KMS-11 (cell line): ENCODE measurements around the gene SETD7.

Experiments
- H2AFZ ChIP-seq: fragments of 200-600 bp; sonication (generic); 2 replicates; pipeline ENCODE4 v1.6.1; 2016; ENCODE audit warnings: antibody characterized with exemption, mixed run types, low read depth
- H3K27ac ChIP-seq: fragments of 200-600 bp; sonication (generic); 2 replicates; pipeline ENCODE4 v1.6.1; 2016; ENCODE audit warnings: mild to moderate bottlenecking, mixed run types
- H3K27me3 ChIP-seq: fragments of 200-600 bp; sonication (generic); 2 replicates; pipeline ENCODE4 v1.6.1; 2017; ENCODE audit warnings: mild to moderate bottlenecking, low read depth, mixed run types, moderate library complexity; ENCODE audit not compliant: insufficient read depth
- H3K36me3 ChIP-seq: fragments of 200-600 bp; sonication (generic); 2 replicates; pipeline ENCODE4 v1.6.1; 2017; ENCODE audit warnings: mild to moderate bottlenecking, mixed run types; ENCODE audit not compliant: insufficient read depth
- H3K4me1 ChIP-seq: fragments of 200-600 bp; sonication (generic); 2 replicates; pipeline ENCODE4 v1.6.1; 2016; ENCODE audit warnings: mild to moderate bottlenecking, low read depth, mixed run types; ENCODE audit not compliant: poor library complexity, severe bottlenecking
- H3K4me2 ChIP-seq: fragments of 200-600 bp; sonication (generic); 2 replicates; pipeline ENCODE4 v1.7.0; 2016; ENCODE audit warnings: mild to moderate bottlenecking, mixed run types
- H3K4me3 ChIP-seq: fragments of 200-600 bp; sonication (generic); IDR thresholded peaks from 2 replicates; pipeline ENCODE4 v1.6.1; 2017; ENCODE audit warnings: low read depth, low read length, mixed read lengths; ENCODE audit not compliant: insufficient read depth
- H3K79me2 ChIP-seq: fragments of 200-600 bp; sonication (generic); 2 replicates; pipeline ENCODE4 v1.6.1; 2016; ENCODE audit warnings: low read depth, mixed run types; ENCODE audit not compliant: insufficient read depth
- H3K9ac ChIP-seq: fragments of 200-600 bp; sonication (generic); 2 replicates; pipeline ENCODE4 v1.6.1; 2016; ENCODE audit warnings: mild to moderate bottlenecking, mixed run types
- H4K20me1 ChIP-seq: fragments of 200-600 bp; sonication (generic); 2 replicates; pipeline ENCODE4 v1.6.1; 2016; ENCODE audit warnings: mild to moderate bottlenecking, mixed run types; ENCODE audit not compliant: insufficient read depth
- CTCF ChIP-seq: fragments of 200-600 bp; sonication (generic); conservative IDR thresholded peaks from 2 replicates; pipeline ENCODE4 v1.6.1; 2017; ENCODE audit warnings: low read depth, mild to moderate bottlenecking, antibody characterized with exemption, low read length, moderate library complexity, mixed read lengths

Gene SETD7

GRCh38 chr4:139582044-139582443, 26.0 kb upstream of the SETD7 start:
- Histone ChIP-seq H3K4me2 (no peak overlapping the region), H3K27me3 (no peaks in the 10 kb centered on the region), H3K9ac (no peak overlapping the region), H3K36me3 (no peaks in the 10 kb centered on the region), H4K20me1 (no peaks in the 10 kb centered on the region), H3K4me1 (peaks cover 3% of the 10 kb centered on the region), H3K4me3 (no peak overlapping the region), H3K27ac (no peak overlapping the region), H3K79me2 (no peaks in the 10 kb centered on the region), H2AFZ (no peak overlapping the region)
- TF ChIP-seq CTCF: no peak

GRCh38 chr4:139581096-139581495, 25.1 kb upstream of the SETD7 start:
- Histone ChIP-seq H3K9ac (no peak overlapping the region), H3K4me1 (peaks cover under 1% of the 10 kb centered on the region), H3K79me2 (no peaks in the 10 kb centered on the region), H3K4me2 (no peak overlapping the region), H4K20me1 (no peaks in the 10 kb centered on the region), H2AFZ (no peak overlapping the region), H3K27ac (no peak overlapping the region), H3K36me3 (no peaks in the 10 kb centered on the region), H3K27me3 (no peaks in the 10 kb centered on the region), H3K4me3 (no peak overlapping the region)
- no peak for TF ChIP-seq CTCF

- Histone ChIP-seq H2AFZ (no peak overlapping the region), H3K4me3 (no peak overlapping the region), H3K79me2 (no peaks in the 10 kb centered on the region), H3K27me3 (no peaks in the 10 kb centered on the region), H3K9ac (no peak overlapping the region), H4K20me1 (no peaks in the 10 kb centered on the region), H3K36me3 (no peaks in the 10 kb centered on the region), H3K4me2 (no peak overlapping the region), H3K4me1 (no peaks in the 10 kb centered on the region), H3K27ac (no peak overlapping the region)
- no peak for TF ChIP-seq CTCF
These were observed 20.2 kb upstream of the SETD7 start for GRCh38 chr4:139576219-139576618.

GRCh38 chr4:139575072-139575471, 19.1 kb upstream of the SETD7 start:
- no peak for TF ChIP-seq CTCF
- H2AFZ ChIP-seq: no peak overlapping the region

More at GRCh38 chr4:139575072-139575471, 19.1 kb upstream of the SETD7 start:
- Histone ChIP-seq H3K4me2 (no peak overlapping the region), H3K9ac (no peak overlapping the region), H3K4me3 (no peak overlapping the region), H3K27me3 (no peaks in the 10 kb centered on the region), H3K4me1 (no peaks in the 10 kb centered on the region), H3K27ac (no peak overlapping the region), H3K79me2 (no peaks in the 10 kb centered on the region), H4K20me1 (no peaks in the 10 kb centered on the region), H3K36me3 (no peaks in the 10 kb centered on the region)
